Activated gamma-delta T cell (primary cell): ENCODE data around the gene ROGDI.
A peak's percentile ranks its signal among the peaks of the same experiment; 100 is the strongest.

Experiments
- DNase-seq: peaks from one replicate; lab custom pipeline; 2025; lab: John Stamatoyannopoulos, UW
- total RNA-seq, 2 donors: gene quantifications; one replicate each; lab custom pipeline; 2026; lab: John Stamatoyannopoulos, UW

ROGDI gene, protein sequence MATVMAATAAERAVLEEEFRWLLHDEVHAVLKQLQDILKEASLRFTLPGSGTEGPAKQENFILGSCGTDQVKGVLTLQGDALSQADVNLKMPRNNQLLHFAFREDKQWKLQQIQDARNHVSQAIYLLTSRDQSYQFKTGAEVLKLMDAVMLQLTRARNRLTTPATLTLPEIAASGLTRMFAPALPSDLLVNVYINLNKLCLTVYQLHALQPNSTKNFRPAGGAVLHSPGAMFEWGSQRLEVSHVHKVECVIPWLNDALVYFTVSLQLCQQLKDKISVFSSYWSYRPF
- 4.4 to 6.2 reads per million in 2 donors for total RNA-seq

DNA sequence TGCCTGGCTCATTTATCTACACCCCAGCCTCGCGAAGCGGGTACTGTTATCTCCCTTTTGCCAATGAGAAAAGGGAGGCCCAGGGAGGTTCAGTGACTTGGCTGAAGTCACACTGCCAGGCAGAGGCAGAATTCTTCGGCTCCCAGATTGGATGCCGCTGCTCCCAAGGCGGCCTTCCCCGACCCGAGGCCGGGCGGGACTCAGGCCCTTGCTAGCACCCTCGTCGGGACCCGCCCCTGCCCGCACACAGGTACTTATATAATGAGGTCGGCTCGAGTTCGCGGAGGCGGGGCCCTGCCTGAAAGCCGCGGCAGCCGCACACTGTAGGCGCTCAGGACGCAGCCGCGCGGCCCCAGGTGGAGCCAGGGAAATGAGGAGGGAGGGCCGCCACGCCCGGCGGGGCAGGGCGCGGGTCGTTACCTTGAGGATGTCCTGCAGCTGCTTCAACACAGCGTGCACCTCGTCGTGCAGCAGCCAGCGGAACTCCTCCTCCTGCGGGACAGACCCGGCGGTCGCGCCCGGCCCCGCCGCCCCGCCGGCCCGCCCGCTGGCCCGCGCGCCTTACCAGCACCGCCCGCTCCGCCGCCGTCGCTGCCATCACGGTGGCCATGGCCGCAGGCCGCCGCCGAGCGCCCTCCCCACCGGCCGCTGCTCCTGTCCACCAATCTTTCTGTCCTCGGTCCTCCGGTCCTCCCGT is at the start of gene ROGDI:
TSS of gene ROGDI (minus strand) at position 672 of the 697 bp plus-strand sequence. CDS start at position 610, 62 bp downstream.
- DNase-seq, result peak; percentile 69

GRCh38 chr16:4850211-4850610 is 47.8 kb upstream of the ROGDI start:
- no peak for DNase-seq

DNA sequence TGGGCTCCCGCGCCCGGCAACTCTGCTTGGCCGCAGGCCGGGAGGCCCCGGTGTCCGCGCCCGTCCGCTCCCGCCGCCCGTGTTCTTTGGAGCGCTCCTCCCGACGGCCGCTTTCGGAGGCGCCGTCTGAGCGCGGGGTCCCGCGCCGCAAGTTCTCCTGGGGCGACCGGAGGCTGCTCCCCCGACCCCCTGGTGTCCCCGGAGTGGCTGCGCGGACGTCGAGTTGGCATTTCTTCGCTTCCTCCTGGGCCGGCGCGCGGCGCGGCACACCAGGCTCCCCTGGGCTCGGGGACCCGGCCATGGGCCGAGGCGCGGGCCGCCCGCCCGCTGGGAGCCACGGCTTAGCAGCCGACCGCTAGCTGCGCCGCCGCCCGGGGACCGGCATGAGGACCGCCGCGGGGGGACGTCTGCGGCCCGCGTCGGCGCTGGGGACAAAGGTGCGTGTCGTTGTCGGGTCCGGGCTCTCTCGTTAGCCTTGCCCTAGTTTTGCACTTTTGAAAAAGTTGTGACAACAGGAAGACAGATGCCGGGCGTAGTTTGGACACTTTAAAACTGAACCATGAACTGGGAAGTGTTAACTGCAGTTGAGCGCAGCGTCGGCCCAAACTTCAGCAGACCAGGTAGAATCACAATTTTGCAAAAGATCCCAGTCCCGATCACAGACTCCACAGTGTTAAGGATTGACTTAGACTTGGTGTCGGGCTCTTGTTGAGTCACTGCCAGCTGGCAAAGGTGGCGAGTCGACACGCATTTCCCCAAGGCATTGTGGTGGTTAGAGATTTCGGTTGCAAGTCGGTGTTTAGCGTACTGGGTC is 45.5 kb upstream of the ROGDI start:
- peak; percentile 47 for DNase-seq

- DNase-seq, result peak; percentile 100
Measured at GRCh38 chr16:4846901-4847773, 44.7 kb upstream of the ROGDI start, which contains the start of the genes GLYR1 and UBN1. Gene GLYR1, minus strand, starts transcription at chr16:4847288. Its CDS starts 23 bp downstream, at chr16:4847265. Gene UBN1, plus strand, starts transcription at chr16:4847481. Its CDS starts 5,437 bp downstream, at chr16:4852918.

DNA sequence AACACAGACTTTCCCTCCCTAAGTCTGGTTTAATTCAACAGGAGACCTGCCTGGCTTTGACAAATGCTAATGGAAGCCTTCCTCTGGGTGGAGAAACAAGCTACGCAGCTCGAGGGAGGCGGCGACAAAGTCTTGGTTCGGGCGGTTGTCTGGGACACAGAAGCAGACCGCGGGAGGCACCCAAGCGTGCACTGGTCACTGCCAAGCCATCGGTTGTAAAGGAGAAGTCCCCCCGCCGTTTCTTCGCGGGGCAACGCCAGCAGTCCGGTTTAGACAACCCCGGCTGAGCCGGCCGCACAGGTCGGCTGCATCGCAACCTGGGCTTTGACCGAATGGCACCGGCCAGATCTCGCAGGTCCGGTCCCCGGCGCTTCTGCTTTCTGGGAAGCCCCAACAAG is 44.1 kb upstream of the ROGDI start:
- no peak for DNase-seq

DNA sequence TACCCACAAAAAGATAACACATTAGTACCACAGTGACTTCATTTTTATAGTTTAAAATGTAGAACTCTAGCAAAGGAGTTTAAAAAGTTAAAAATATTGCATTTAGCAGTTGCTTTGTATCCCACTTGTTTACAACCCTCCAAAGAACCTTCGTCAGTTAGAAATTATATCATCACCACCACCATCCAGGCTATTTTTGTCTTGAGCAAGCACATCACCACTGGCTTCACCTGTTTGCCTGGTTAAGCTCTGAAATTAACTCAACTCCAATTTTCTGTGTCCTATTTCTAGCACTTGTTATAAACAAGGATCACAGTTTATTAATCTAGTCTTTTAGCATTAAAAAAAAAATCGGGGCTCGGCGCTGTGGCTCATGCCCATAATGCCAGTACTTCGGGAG is 38.6 kb upstream of the ROGDI start:
- DNase-seq, result no peak

GRCh38 chr16:4839942-4840341 is 37.5 kb upstream of the ROGDI start:
- DNase-seq, result no peak

- no peak for DNase-seq
Measured at GRCh38 chr16:4837733-4838501, 35.5 kb upstream of the ROGDI start.

DNA sequence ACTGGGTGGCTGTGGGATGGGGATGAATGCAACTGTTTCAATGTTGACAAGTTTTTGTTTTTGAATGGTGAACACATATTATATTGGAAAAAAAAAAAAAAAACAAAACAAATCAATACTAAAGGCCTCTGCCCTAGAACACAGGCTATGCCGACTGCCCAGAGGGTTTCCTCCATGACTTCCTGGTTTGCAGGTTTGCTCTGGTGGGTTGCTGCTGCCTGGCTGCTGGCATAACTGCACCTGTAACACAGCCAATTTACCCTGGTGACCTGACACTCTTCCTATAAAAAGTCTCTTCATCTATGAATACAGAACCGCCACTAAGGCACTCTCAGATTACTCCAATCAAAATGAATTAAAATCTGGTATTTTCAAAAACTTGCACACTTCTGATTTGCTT is 34.3 kb upstream of the ROGDI start:
- DNase-seq, result no peak

DNA sequence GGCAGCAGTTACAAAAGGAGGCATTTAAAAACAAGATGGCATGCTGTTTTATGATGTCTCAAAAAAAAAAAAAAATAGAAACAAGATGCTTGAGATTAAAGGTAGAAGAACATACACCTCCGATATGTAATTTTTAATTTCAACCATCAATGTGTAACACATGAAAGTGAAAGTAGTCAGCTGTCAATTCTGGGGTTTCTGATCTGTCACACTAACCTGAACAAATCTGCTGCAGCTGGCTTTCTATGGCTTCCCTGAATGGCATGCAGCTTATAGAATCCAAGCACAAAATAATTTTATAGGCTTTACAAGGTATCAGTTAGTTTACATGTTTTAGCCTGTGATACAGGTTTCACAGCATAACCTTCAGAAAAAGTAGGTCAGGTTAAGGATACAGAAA is 31.2 kb upstream of the ROGDI start:
- DNase-seq, result no peak

- DNase-seq, result no peak
Measured at GRCh38 chr16:4832698-4833343, 30.4 kb upstream of the ROGDI start.

DNA sequence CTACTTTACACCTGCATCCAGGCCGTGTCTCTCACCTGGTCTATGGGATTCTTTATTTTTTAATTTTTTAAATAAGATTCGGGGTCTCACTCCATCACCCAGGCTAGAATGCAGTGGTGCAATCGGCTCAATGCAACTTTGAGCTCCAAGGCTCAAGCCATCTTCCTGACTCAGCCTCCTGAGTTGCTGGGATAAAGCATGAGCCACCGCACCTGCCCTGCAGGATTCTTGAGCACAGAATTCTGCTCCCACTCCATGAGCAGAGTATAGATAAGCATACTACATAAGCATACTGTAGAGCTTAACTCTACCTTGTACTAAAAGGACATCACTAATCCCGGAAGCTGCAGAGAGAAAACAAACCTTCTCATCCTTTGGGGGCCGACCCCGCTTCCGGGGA is 29.2 kb upstream of the ROGDI start:
- no peak for DNase-seq

DNA sequence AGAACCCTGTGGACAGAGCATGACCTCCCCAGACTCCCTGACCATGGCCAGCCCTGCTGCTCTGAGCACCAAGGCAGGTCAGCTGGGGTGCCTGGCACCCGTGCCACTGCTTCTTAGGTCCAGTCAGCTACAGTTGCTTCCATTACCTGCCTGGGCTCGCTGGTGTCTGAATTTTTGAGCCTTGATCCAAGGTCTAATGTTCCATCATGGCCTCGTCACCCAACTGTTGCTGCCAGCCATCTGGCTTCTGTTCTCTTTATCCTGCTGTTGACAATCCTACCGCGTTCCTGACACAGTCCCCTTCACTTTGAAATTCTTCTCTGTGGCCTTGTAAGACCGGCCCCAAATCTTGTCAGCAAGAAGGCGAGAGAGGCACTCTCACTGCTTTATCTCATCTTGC is 28.0 kb upstream of the ROGDI start:
- DNase-seq, result no peak

DNA sequence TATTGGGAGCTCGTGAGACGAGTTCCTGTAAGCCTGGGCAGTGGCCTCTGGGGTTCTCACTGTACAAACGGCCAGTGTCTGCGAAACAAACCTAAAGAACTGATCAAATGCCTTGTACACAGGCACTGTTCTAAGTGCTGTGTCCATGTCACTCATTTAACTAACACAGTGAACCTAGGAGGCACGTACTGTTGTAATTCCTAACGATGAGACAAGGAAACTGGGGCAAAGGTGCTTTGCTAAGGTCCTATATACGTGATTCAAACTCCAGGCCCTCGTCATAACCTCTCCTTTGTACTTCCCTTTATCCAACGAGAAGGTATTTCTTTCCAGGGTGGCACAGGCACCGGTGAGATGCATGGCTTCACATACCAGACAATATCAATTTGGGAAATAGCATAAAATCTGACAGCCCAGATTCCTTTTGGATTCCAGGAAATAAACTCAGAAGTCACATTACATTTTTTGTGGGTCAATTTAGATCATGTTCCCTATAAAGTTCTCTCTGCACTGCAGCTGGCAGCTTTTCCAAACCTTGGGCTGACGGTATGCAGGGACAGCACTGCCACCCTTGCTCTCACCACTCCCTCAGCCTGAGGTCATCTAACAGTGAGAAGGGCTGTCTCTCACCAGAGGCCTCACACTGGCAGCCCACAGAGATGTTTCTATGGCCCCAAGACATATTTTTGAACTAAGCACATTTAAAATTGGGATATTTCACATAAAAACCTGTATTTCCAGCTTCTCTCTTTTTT is 26.3 kb upstream of the ROGDI start:
- no peak for DNase-seq

DNA sequence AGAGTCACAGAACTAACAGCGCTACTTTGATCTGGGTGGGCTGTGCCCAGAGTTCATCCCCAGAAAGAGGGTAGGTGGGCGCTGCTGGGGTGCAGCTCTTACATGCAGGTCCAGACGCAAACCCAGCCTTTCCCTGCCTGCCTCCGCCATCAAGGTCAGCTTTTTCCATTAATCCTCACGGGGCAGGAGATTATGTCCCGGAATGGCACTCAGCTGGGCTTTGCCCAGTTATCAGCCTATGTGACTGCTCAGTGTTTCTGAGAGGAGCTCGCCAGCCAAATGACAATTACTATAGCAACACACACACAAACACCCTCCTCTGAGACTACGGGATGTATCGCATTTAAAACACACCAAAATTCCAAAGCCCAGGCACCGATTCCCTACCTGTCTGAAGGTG is 24.5 kb upstream of the ROGDI start:
- no peak for DNase-seq

GRCh38 chr16:4826526-4826925 is 24.1 kb upstream of the ROGDI start:
- DNase-seq, result no peak

GRCh38 chr16:4825196-4825595 is 22.8 kb upstream of the ROGDI start:
- DNase-seq, result no peak

GRCh38 chr16:4820652-4821051 is 18.2 kb upstream of the ROGDI start:
- no peak for DNase-seq

DNA sequence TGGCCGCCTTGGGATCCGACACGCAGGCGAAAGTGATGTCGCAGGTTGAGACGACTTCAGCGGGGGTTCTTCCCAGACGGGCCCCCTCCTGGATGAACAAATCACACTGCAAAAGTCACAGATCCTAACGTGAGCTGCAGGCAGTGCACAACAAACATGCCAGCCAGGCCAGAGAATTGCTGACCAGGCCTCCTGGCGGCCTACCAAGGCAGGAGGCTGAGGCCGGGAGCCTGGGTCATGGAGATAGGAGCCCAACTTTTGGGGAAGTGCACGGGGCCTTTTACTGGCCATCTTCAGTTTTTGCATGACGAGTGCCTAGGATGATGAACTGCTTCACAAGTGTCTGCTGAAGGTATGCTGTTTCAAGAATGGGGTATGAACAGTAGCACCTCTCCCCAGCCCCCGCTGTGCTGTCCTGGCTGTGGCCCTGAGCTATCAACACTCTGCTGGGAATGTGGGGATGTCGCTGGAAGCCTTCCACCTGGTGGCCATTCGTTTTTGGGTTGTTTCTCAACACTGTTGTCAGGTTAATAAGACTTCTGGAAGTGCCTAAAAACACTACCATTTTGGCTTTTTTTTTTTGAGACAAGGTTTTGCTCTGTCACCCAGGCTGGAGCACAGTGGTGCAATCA is 12.2 kb upstream of the ROGDI start:
- no peak for DNase-seq
